ENCODE measurements around the gene USP25.

Gene USP25

GRCh38 chr21:15831497-15831896, 101.7 kb downstream of the USP25 start:
- TF ChIP-seq ZNF274 (IDR thresholded peaks at IDR 0.05; ENCODE audit: low read depth, low read length) = no peak
- Histone ChIP-seq H3K27me3 (ENCODE audit: insufficient read depth, insufficient read length) (no peaks in the 10 kb centered on the region), H3K4me3 (ENCODE audit: insufficient read length, low read depth) (no peak overlapping the region), H3K9me3 (ENCODE audit: insufficient read depth, low read length) (no peaks in the 10 kb centered on the region), H3K9ac (ENCODE audit: insufficient read length, low read depth) (no peak overlapping the region), H3K4me1 (ENCODE audit: insufficient read depth, insufficient read length) (no peaks in the 10 kb centered on the region), H3K36me3 (ENCODE audit: insufficient read depth, insufficient read length, low read length) (peaks cover 53% of the 10 kb centered on the region)
- no peak for DNase-seq (ENCODE audit: low read depth, low spot score)

GRCh38 chr21:15837645-15838044, 107.9 kb downstream of the USP25 start:
- Histone ChIP-seq H3K36me3 (ENCODE audit: insufficient read depth, insufficient read length, low read length) (peaks cover 33% of the 10 kb centered on the region), H3K4me1 (ENCODE audit: insufficient read depth, insufficient read length) (no peaks in the 10 kb centered on the region), H3K4me3 (ENCODE audit: insufficient read length, low read depth) (no peak overlapping the region), H3K9me3 (ENCODE audit: insufficient read depth, low read length) (no peaks in the 10 kb centered on the region), H3K27me3 (ENCODE audit: insufficient read depth, insufficient read length) (no peaks in the 10 kb centered on the region), H3K9ac (ENCODE audit: insufficient read length, low read depth) (no peak overlapping the region)
- no peak for TF ChIP-seq SUZ12 (IDR thresholded peaks at IDR 0.05; ENCODE audit: extremely low read depth, insufficient read depth, insufficient read length)
- no peak for TF ChIP-seq ZNF274 (IDR thresholded peaks at IDR 0.05; ENCODE audit: low read depth, low read length)
- TF ChIP-seq YY1 (IDR thresholded peaks at IDR 0.05; ENCODE audit: insufficient read depth, insufficient read length) = no peak
- DNase-seq (ENCODE audit: low read depth, low spot score) = no peak

GRCh38 chr21:15839026-15839425, 109.2 kb downstream of the USP25 start:
- H3K9ac ChIP-seq (ENCODE audit: insufficient read length, low read depth) = no peak overlapping the region
- no peak for TF ChIP-seq SUZ12 (IDR thresholded peaks at IDR 0.05; ENCODE audit: extremely low read depth, insufficient read depth, insufficient read length)
- no peak for TF ChIP-seq YY1 (IDR thresholded peaks at IDR 0.05; ENCODE audit: insufficient read depth, insufficient read length)
- TF ChIP-seq ZNF274 (IDR thresholded peaks at IDR 0.05; ENCODE audit: low read depth, low read length) = no peak

GRCh38 chr21:15839601-15840000, 109.8 kb downstream of the USP25 start:
- Histone ChIP-seq H3K27me3 (ENCODE audit: insufficient read depth, insufficient read length) (no peaks in the 10 kb centered on the region), H3K9me3 (ENCODE audit: insufficient read depth, low read length) (no peaks in the 10 kb centered on the region), H3K4me3 (ENCODE audit: insufficient read length, low read depth) (no peak overlapping the region), H3K4me1 (ENCODE audit: insufficient read depth, insufficient read length) (no peaks in the 10 kb centered on the region), H3K36me3 (ENCODE audit: insufficient read depth, insufficient read length, low read length) (peaks cover 23% of the 10 kb centered on the region), H3K9ac (ENCODE audit: insufficient read length, low read depth) (no peak overlapping the region)
- TF ChIP-seq YY1 (IDR thresholded peaks at IDR 0.05; ENCODE audit: insufficient read depth, insufficient read length) (no peak), SUZ12 (IDR thresholded peaks at IDR 0.05; ENCODE audit: extremely low read depth, insufficient read depth, insufficient read length) (no peak), ZNF274 (IDR thresholded peaks at IDR 0.05; ENCODE audit: low read depth, low read length) (no peak)
- no peak for DNase-seq (ENCODE audit: low read depth, low spot score)

More at GRCh38 chr21:15839026-15839425, 109.2 kb downstream of the USP25 start:
- H3K4me3 ChIP-seq (ENCODE audit: insufficient read length, low read depth) = no peak overlapping the region
- H3K27me3 ChIP-seq (ENCODE audit: insufficient read depth, insufficient read length) = no peaks in the 10 kb centered on the region
- DNase-seq (ENCODE audit: low read depth, low spot score) = no peak
- peaks cover 27% of the 10 kb centered on the region for H3K36me3 ChIP-seq (ENCODE audit: insufficient read depth, insufficient read length, low read length)
- H3K9me3 ChIP-seq (ENCODE audit: insufficient read depth, low read length) = no peaks in the 10 kb centered on the region
- no peaks in the 10 kb centered on the region for H3K4me1 ChIP-seq (ENCODE audit: insufficient read depth, insufficient read length)

- TF ChIP-seq YY1 (IDR thresholded peaks at IDR 0.05; ENCODE audit: insufficient read depth, insufficient read length) = no peak
- no peak for TF ChIP-seq SUZ12 (IDR thresholded peaks at IDR 0.05; ENCODE audit: extremely low read depth, insufficient read depth, insufficient read length)
- no peak for TF ChIP-seq ZNF274 (IDR thresholded peaks at IDR 0.05; ENCODE audit: low read depth, low read length)
- no peaks in the 10 kb centered on the region for H3K27me3 ChIP-seq (ENCODE audit: insufficient read depth, insufficient read length)
- H3K4me3 ChIP-seq (ENCODE audit: insufficient read length, low read depth) = no peak overlapping the region
- DNase-seq (ENCODE audit: low read depth, low spot score) = no peak
- no peak overlapping the region for H3K9ac ChIP-seq (ENCODE audit: insufficient read length, low read depth)
- peaks cover 18% of the 10 kb centered on the region for H3K36me3 ChIP-seq (ENCODE audit: insufficient read depth, insufficient read length, low read length)
- no peaks in the 10 kb centered on the region for H3K9me3 ChIP-seq (ENCODE audit: insufficient read depth, low read length)
- no peaks in the 10 kb centered on the region for H3K4me1 ChIP-seq (ENCODE audit: insufficient read depth, insufficient read length)
Observed at GRCh38 chr21:15840406-15840805, 110.6 kb downstream of the USP25 start.

GRCh38 chr21:15841856-15842564, 112.2 kb downstream of the USP25 start:
- Histone ChIP-seq H3K27me3 (ENCODE audit: insufficient read depth, insufficient read length) (no peaks in the 10 kb centered on the region), H3K9me3 (ENCODE audit: insufficient read depth, low read length) (no peaks in the 10 kb centered on the region), H3K36me3 (ENCODE audit: insufficient read depth, insufficient read length, low read length) (peaks cover 18% of the 10 kb centered on the region), H3K4me1 (ENCODE audit: insufficient read depth, insufficient read length) (no peaks in the 10 kb centered on the region), H3K4me3 (ENCODE audit: insufficient read length, low read depth) (no peak overlapping the region), H3K9ac (ENCODE audit: insufficient read length, low read depth) (no peak overlapping the region)
- TF ChIP-seq SUZ12 (IDR thresholded peaks at IDR 0.05; ENCODE audit: extremely low read depth, insufficient read depth, insufficient read length) (no peak), ZNF274 (IDR thresholded peaks at IDR 0.05; ENCODE audit: low read depth, low read length) (no peak)
- DNase-seq (ENCODE audit: low read depth, low spot score) = no peak

DNA sequence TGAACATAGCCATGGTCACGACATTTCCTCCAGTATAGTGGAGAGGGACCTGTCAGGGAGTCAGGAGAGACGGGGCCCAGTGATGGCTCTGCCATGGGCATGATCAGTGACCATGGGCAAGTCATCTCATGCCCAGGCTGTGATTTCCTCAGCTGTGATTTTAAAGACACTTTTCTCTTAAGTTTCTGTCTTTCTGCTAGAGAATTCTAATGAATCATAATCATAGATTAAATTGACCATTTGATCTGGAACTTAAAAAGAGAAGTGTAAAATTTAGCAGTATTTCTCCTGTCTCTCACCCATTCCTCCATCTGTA, 112.7 kb downstream of the USP25 start:
- H3K36me3 ChIP-seq (ENCODE audit: insufficient read depth, insufficient read length, low read length) = peaks cover 20% of the 10 kb centered on the region
- no peak for DNase-seq (ENCODE audit: low read depth, low spot score)
- no peak overlapping the region for H3K9ac ChIP-seq (ENCODE audit: insufficient read length, low read depth)
- H3K9me3 ChIP-seq (ENCODE audit: insufficient read depth, low read length) = no peaks in the 10 kb centered on the region
- no peaks in the 10 kb centered on the region for H3K27me3 ChIP-seq (ENCODE audit: insufficient read depth, insufficient read length)
- TF ChIP-seq SUZ12 (IDR thresholded peaks at IDR 0.05; ENCODE audit: extremely low read depth, insufficient read depth, insufficient read length) = no peak
- TF ChIP-seq YY1 (IDR thresholded peaks at IDR 0.05; ENCODE audit: insufficient read depth, insufficient read length) = no peak
- no peak for TF ChIP-seq ZNF274 (IDR thresholded peaks at IDR 0.05; ENCODE audit: low read depth, low read length)
- no peak overlapping the region for H3K4me3 ChIP-seq (ENCODE audit: insufficient read length, low read depth)
- H3K4me1 ChIP-seq (ENCODE audit: insufficient read depth, insufficient read length) = no peaks in the 10 kb centered on the region

Measured in NT2/D1 (cell line).